NK-92 (cell line): ENCODE results near the gene MC1R.

Source experiments
- DNase-seq: peaks from one replicate; lab custom pipeline; 2025; ENCODE audit not compliant: unreplicated experiment; lab: John Stamatoyannopoulos, UW

Gene MC1R

DNA sequence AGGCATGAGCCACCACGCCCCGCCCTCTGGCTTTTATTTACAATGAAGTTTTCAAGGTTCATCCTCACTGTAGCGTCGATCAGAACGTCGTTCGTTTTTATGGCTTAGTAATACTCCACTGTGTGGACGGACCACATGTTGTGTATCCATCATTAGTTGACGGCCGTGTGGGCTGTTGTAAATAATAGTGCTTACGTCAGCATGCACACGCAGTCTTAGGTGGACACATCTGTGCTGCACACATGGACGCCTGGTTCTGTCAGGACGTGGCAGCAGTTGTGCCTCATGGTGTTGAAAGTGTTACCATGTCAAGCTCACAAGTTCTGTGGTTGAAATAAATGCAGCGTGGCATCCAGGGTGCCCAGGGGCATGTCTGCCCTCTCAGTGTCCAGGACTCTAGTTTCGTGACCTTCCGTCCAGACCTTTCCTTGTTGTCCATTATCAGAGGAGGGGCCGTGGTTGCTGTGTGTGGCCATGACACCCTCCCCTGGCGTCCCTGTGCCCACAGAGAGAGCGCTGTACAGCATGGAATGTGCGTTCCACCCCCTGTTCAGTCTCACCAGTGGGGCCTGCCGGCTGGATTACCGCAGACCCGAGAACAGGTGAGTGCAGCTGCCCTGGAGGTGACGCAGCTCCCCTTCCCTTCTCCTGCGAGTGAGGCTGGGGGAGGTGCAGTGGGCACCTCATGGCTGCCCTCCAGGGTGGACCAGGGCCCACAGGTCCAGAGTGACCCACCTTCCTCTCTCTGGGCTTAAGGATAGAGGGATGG, 23.0 kb upstream of the MC1R start:
- DNase-seq, result no peak

DNA sequence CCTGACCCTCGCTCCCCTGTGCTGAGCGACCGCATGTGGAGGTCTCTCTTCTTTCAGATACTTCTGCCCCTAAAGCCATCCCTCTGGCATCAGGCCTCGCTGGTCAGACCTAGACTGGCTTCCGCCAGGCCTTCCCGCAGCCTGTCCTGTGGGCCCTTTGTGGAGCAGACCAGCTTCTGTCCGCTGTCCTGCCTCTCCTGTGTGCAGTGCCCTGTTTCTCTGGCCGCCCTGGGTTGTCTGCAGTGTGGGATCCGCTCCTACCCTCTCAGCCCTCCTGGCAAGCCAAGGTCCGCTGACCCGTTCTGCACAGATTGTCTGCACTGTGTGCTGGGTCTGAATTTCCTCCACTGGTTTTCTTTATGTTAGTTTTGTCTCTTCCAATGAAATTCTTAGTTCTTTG, 21.5 kb upstream of the MC1R start:
- no peak for DNase-seq

DNA sequence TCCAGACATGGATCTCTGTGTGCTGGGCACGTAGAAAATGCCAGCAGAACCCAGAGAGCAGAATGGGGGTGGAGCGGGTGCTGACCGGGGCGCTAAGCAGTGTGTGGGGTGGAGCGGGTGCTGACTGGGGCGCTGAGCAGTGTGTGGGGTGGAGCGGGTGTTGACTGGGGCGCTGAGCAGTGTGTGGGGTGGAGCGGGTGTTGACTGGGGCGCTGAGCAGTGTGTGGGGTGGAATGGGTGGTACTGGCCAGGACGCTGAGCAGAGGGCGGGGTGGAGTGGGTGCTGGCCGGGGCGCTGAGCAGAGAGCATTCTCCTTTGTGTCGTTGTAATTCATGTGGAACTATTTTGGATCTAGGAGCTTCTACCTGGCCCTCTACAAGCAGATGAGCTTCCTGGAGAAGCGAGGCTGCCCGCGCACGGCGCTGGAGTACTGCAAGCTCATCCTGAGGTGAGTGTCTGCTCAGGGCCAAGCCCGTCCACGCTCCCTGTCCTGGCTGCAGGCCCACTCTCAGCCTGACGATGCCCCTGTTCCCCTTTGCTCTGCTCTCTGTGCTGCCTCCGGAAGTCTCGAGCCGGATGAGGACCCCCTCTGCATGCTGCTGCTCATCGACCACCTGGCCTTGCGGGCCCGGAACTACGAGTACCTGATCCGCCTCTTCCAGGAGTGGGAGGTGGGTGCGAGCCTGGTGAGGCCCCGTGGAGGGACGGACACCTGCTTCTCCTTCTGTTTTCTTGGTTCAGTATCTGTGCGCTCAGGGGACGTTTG, 20.3 kb upstream of the MC1R start:
- no peak for DNase-seq

DNA sequence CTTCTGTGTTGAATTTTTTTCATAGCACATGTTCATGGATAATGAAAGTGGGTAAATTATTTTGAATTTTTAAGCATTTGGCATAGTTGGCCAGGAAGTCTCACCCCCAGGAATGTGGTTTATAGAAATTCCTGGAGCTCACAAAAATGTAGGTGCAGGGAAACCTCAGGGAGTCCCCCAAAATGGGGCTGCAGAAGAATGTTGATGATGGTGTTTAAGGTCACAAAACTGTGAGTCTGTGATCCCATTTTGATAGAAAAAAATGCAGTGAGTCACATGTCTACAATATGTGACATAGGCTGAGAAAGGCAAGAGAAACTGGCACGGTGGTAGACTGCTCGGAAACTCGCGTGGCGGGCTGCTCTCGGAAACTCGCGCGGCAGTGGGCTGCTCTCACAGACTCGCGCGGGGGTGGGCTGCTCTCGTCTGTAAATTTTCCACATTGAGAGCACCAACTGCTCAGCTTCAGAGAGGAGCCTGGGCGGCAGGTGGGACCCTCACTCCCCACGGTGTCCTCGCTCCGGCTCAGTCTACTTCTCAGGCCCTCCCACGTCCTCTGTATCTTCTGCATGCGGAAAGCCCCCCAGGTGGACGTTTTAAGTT, 18.7 kb upstream of the MC1R start:
- no peak for DNase-seq

DNA sequence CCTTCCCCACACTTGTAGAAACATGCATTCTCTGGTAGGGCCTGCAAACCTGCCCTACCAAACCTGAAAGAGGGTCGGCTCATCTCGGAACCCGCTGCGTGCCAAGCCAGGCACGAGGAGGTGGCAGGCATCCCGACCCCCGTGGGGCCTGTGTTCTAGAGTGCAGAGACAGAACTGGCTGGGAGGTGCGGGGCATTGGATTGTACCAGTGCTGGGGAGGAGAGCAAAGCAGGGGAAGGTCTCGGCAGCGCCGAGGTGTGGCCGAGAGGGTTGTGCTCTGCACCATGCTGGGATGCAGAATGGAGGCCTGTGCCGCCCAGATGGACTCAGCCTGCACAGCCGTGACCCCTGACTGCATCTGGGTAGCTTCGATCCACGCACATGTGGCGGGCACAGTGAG, 17.8 kb upstream of the MC1R start:
- no peak for DNase-seq

DNA sequence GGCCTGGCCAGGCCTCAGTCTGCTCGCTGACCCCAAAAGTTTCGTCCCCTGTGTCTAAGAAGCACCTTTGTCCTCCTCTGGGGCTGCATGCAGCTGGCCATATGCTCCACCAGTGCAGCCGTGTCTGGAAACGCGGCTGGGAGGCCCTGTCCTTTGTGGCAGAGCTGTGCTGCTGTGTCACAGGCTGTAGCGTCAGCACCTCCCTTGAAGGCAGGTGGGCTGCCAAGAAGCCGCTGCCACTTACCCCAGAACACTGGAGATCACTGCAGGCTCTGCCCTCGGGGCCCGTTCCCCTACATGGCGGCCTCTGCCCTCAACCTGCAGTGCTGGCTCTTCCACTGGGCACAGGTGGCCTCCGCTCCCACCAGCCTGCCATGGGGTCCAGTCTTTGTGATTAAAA, 15.7 kb upstream of the MC1R start:
- DNase-seq, result no peak

DNA sequence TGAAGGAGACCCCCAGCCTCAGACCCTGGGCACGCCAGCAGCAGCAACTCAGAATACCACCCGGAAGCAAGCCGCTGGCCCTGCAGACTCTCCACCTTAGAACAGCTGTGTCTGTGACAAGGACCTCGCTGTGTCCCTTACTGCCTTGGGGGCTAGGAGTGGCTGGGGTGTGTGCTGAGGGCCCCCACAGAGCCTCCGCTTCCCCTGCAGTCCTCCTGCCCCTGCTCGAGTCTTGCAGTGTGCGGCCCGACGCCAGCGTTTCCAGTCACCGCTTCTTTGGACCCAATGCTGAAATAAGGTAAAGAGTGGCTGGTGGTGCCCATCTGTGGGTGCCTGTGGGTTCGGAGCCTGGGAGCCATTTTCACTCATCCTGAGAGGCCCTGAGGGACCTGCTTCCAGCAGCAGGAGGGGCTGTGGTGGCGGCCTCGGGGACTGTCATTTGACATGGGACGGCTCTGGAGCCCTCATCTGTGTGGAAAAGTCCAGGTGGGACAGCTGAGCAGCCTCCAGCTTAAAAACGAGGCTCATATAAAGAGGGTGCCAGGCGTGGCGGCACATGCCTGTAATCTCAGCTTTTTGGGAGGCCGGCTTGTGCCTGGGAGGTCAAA, 14.7 kb upstream of the MC1R start:
- DNase-seq, result no peak

DNA sequence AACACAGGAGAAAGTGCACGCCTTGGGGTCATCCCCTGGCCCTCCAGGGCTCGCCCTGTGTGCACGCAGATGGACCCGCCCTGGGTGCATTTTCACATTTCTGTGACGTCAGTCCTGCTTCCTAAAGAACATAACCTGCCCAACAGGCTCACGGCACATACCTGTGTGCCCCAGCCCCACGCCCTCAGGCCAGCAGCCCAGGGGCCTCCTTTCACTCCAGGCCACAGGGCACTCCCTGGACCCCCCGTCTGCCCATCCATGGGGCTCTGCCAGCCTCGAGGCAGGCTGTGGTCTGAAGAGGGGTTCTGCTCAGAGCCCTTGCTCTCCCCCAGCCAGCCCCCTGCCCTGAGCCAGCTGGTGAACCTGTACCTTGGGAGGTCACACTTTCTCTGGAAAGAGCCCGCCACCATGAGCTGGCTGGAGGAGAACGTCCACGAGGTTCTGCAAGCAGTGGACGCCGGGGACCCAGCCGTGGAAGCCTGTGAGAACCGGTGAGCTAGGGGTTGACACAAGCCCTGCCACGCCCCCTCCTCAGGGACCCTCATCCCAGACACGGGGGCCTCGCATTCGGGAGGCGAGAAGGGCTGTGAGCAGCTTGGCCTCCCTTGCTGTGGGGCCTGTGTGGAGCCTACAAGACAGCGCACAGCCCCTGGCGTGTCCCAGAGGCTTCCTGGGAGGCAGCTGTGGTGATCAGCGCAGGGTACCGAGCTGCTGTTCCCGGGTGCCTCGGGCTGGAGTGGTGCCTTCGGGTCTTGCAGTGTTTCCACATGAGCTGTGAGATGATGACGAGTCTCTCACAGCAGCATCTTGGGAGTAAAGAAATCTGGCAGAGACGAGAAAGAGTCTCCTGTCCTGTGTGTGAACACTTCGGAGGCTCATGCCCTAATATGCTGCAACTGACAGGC, 13.8 kb upstream of the MC1R start:
- DNase-seq, result no peak

DNA sequence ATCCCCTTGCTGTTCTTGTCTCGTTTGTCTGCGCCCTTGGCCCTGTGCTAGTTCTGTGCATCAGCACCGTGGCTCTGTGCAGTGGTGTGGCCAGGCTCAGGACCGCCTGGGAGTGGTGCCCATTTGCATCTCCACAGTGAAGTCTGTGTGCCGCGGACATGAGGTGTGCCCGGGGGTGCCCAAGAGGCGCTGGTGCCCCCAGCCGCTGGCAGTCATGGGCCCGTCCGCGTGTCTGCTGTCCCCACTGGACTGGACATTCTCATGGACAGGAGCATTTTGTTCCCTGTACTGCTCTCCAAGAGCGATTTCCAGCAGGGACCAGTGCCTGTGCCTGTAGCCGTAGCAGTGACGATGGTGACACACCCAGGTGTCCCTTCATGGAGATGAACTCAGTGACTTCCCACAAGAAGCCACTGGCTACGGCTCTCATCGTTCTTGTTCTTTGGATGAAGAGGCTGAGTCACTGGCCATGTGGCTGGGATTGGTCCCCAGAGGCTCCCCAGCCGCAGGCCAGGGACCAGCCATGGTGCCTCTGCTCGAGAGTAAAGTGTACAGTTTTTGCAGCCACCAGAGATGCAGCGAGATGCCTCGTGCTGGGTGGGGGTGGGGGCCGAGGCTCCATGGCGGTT, 13.0 kb upstream of the MC1R start:
- DNase-seq, result no peak

DNA sequence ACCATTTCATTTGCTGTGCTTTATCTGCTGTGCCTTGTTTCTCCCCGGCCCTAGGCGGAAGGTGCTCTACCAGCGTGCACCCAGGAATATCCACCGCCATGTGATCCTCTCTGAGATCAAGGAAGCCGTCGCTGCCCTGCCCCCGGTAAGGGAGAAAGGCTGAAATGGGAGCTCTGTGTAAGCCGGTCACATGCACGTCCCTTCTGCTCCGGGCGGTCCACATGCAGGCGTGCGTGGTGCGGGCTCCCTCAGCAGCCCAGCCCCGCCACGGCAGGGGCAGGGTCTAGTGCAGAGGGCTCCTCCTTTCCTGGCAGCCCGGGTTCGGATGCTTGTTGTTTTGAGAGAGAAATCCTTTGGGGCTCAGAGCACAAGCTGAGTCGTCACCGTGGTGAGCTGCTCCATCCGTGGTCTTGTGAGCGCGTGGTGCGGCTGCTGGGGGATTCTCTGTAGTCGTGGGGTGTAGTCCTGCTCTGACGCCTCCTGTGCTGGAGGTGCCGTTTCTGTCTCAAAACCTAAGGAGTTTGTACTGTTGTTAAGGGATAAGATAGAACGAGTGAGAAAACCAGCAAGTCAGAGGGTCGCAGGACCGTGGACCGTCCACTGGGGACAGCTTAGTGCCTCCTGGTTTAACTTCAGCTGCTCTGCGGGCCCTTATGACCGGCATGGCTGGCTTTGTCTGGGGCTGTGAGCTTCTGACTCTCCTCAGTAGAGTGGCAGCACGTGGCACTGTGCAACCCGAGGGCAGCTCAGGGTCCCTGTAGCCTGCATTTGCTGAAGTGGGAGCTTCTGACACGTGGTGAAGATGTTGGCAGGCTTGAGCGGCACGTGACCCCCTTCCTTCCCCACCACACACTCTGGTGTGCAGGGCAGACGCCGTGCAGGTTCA, 12.3 kb upstream of the MC1R start:
- no peak for DNase-seq

DNA sequence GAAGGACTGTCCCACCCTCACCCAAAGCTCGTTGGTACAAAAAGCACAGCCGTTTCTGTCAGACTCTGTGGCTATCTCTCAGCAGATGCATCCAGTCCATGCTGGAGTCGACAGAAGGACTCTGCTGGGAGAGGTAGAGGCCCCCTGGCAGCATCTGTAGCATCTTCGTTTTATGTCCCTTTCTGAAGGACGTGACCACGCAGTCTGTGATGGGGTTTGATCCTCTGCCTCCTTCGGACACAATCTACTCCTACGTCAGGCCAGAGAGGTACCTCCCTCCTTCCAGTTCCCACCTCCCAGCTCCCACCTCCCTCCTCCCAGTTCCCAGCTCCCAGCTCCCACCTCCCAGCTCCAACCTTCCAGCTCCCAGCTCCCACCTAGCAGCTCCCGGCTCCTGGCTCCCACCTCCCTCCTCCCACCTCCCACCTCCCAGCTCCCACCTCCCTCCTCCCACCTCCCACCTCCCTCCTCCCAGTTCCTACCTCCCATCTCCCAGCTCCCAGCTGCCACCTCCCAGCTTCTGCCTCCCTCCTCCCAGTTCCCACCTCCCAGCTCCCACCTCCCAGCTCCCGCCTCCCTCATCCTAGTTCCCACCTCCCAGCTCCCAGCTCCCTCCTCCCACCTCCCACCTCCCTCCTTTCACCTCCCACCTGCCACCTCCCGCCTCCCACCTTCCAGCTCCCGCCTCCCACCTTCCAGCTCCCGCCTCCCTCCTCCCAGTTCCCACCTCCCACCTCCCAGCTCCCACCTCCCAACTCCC, 11.4 kb upstream of the MC1R start:
- no peak for DNase-seq

DNA sequence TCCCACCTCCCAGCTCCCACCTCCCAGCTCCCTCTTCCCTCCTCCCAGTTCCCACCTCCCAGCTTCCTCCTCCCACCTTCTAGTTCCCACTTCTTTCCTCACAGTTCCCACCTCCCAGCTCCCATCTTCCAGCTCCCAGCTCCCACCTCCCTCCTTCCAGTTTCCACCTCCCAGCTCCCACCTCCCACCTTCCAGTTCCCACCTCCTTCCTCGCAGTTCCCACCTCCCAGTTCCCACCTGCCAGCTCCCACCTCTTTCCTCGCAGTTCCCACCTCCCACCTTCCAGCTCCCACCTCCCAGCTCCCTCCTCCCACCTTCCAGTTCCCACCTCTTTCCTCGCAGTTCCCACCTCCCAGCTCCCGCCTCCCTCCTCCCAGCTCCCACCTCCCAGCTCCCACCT, 10.4 kb upstream of the MC1R start:
- no peak for DNase-seq

DNA sequence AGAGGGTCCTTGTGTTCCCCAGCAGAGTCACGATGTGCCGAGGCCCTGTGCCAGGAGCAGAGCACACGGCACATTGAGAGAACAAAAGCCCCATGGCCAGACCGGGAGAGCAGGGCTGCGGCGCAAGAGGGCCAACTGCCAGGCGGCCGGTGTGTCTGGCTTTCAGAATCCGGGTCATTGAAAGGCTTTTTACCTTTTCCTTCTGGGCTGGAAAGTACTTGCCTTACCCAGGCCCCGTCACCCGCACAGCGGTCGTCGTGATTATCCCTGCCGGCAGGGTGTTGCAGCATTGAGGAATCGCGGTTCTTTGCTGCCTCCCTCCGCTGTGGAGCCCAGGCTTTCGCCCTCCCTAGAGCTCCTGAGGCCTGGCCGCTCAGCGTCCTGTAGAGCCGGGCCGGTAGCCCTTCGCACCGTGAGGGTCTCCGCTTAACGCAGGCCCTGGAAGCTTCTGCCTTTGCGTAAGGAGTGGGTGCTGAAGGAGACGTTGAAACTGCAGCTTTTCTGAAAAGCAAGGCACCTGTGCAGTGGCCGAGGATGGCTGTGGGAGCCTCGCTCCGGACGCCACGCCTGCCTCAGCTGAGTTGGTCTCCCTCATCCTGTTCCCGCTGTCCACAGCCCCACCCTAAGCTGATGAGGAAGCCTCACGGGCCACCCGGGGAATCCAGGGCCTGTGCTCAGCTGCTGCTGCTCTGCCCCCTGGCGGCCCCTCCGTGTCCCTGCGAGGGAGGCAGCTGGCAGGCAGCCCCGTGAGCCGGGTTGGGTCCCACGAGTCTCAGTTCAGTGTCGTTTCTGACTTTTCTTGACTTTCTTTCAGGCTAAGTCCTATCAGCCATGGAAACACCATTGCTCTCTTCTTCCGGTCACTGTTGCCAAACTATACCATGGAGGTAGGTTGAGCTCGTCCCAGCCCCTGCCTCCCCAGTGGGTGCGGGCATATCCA, 8.6 kb upstream of the MC1R start:
- no peak for DNase-seq

DNA sequence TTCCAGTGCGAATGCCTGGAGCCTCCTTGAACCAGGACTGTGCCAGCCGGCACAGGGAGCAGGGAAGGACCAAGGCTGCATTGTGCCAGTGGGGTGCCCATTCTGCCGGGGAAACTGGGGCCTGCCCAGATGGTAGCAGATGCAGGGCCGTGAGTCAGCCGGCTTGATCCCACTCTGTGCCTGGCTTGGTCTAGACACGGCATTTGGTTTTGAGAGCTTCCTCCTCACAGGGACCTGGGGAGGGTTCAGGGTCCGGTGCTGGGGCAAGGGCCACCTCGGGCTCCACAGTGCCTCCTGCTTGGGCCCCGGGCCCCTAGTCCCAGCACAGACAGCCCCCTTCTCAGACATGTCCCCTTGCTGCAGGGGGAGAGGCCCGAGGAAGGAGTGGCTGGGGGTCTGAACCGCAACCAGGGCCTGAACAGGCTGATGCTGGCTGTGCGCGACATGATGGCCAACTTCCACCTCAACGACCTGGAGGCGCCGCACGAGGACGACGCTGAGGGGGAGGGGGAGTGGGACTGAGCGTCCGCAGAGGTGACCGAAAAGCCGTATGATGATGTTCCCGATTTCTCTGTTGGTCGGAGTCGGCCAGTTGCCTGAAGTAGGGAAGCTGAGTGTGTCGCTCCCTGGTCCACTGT, 7.8 kb upstream of the MC1R start:
- no peak for DNase-seq

DNA sequence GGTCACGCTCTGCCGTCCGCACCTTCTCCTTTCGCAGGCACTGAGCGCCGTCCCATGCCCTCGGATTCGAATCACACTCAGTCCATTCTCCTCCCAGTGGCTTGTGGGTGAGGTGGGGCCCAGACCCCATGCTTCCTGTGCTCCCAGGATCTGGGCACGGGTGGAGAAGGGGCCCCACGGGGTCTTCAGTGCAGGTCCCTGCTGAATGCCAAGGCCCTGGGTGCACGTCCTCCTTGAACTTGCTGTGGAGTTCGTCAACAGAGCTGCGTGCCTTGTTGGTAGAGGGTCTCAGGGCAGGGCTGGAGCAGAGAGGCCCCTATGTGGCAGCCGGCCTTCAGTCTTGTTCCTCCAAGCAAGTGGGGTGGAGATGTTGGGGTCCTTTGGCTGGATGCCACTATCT, 7.3 kb upstream of the MC1R start:
- no peak for DNase-seq

DNA sequence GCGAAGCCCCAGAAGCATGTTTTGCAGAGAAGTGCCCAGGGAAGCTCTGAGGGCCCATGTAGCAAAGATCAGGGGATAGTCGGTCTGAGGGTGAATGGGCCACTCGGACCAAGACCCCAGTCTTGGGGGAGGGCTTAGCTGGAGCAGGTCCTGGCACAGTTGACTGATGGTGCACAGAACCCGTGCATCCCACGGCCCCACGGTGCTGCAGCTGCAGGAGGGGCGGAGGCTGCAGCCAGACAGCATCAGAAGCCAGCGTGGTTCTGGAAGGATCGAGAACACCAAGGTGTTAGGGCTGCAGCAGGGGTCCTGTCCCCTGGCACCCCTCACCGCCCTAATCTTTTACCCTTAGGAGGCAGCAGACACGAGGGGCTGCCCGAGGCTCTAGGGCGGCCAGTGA, 6.5 kb upstream of the MC1R start:
- no peak for DNase-seq

DNA sequence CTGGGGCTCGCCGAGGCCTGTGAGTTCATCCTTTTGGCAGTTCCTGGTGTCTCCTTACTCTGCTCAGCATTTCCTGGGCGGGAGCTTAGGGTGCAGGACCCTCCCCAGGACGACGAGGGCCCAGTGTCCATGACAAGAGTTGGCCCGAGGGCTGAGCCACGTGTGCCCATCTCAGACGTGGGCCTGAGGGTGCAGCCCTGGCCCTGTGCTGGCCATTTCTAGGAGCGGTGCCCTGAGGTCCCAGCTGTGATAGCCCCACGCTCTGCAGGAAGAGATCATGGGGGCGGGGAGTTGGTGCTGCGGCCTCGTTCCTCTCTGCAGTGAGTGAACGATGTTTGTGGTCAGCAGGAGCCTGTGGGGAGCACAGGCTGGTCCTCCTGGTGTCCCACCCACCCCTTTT, 6.0 kb upstream of the MC1R start:
- DNase-seq, result no peak
